Gastrocnemius medialis (tissue), 4 donors: ENCODE data around the gene OR5L1. TPM values are rescaled to one million over a fixed set of nuclear protein-coding genes. Genes with fewer than 3 reads are reported as not detected.

Experiments used
- ATAC-seq, 2 donors: fragments of 150-250 bp; one replicate each; pipeline ENCODE4 v1.9.1; 2016
- DNase-seq, 2 donors: peaks; one replicate each; pipeline ENCODE4 v3.0.0-alpha.2; 2019
- H3K27ac ChIP-seq, 4 donors: fragments of 200-600 bp; sonication (generic); 1 replicate in 1 of 4; 2 replicates in 3 of 4; pipeline ENCODE4 v1.5.1; 2016 to 2018; ENCODE audit warnings: mild to moderate bottlenecking in 2 of 4, moderate library complexity in 1 of 4
- H3K27me3 ChIP-seq, 3 donors: fragments of 200-600 bp; sonication (generic) in 2 of 3; 1 replicate in 1 of 3; 2 replicates in 2 of 3; pipeline versions ENCODE4 v1.5.1 to v1.6.0; 2016 to 2019; ENCODE audit warnings: mild to moderate bottlenecking in 1 of 3, moderate library complexity in 1 of 3
- H3K36me3 ChIP-seq, 2 donors: fragments of 200-600 bp; sonication (generic) in 1 of 2; one replicate each; pipeline ENCODE4 v1.5.1; 2017 to 2018
- H3K4me1 ChIP-seq, 2 donors: fragments of 200-600 bp; sonication (generic) in 1 of 2; one replicate each; pipeline ENCODE4 v1.5.1; 2016 to 2017; ENCODE audit warnings: mild to moderate bottlenecking in 2 of 2
- H3K4me3 ChIP-seq, 4 donors: fragments of 200-600 bp; sonication (generic) in 3 of 4; 1 replicate in 1 of 4; 2 replicates in 3 of 4; pipeline ENCODE4 v1.5.1; 2016 to 2019; ENCODE audit warnings: mild to moderate bottlenecking in 2 of 4
- H3K9me3 ChIP-seq, 3 donors: fragments of 200-600 bp; sonication (generic) in 2 of 3; 1 replicate in 1 of 3; 2 replicates in 2 of 3; pipeline ENCODE4 v1.5.1; 2016 to 2019
- POLR2A ChIP-seq, 2 donors: fragments of 450-650 bp; IDR thresholded peaks; one replicate each; pipeline ENCODE4 v1.6.1; 2017; ENCODE audit warnings: antibody characterized with exemption in 2 of 2, mild to moderate bottlenecking in 2 of 2, moderate library complexity in 2 of 2
- in situ Hi-C, 4 donors: fragments of 200-750 bp; cut with MboI; loops; one replicate each; pipeline versions ENCODE4 v1.15.0 to v1.8.0; 2017; ENCODE audit warnings: low sequenced_read_pairs in 4 of 4
- intact Hi-C: fragments of 100-400 bp; cut with DNase I; formaldehyde crosslinking; loops from one replicate; pipeline ENCODE4 v1.15.1; 2023; ENCODE audit warnings: low total_unique reads
- total RNA-seq, 4 donors: library from RNA; depleted of rRNA; stranded (reverse); fragments of >200 nt; gene quantifications; one replicate each; pipeline versions ENCODE4 v1.1.0 to v1.2.3, GENCODE V29; 2016
- TF ChIP-seq, protein P1 (sequence below), 5 experiments: fragments of 450-650 bp in 3 of 5; fragments of 200-600 bp in 2 of 5; sonication (generic) in 2 of 5; IDR thresholded peaks in 4 of 5; conservative IDR thresholded peaks in 1 of 5; 1 replicate in 4 of 5; 2 replicates in 1 of 5; pipeline ENCODE4 v1.5.1; 2016 to 2019; ENCODE audit warnings: antibody characterized with exemption in 5 of 5, mild to moderate bottlenecking in 3 of 5, moderate library complexity in 3 of 5

Gene OR5L1
- total RNA-seq, 4 donors from 2014 or later: not detected

DNA sequence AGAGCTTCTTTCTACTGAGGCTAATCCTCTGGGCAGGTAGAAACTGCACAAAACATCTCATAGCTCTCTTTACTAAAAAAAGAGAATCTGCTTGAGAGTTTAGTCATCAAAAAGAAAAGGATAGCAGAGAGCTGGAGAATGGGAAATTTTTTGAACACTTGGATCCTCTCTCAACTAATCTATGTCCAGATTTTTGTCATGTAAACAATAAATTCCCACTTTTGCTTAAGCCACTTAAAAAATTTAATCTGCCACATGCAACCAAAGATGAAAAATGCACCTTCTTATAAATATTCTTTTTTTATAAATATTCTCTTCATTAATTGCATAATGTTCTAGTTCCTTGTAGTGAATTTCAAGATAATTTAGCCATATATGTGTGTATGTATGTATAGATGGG is 37.9 kb downstream of the OR5L1 start:
- DNase-seq (no peak), ATAC-seq (no peak)
- H3K9me3 ChIP-seq: no peaks in the 10 kb centered on the region
- intact Hi-C loops (no loop called here), in situ Hi-C loops (no loop called here)
- no peaks in the 10 kb centered on the region for H3K27me3 ChIP-seq
- TF ChIP-seq, protein P1, sequence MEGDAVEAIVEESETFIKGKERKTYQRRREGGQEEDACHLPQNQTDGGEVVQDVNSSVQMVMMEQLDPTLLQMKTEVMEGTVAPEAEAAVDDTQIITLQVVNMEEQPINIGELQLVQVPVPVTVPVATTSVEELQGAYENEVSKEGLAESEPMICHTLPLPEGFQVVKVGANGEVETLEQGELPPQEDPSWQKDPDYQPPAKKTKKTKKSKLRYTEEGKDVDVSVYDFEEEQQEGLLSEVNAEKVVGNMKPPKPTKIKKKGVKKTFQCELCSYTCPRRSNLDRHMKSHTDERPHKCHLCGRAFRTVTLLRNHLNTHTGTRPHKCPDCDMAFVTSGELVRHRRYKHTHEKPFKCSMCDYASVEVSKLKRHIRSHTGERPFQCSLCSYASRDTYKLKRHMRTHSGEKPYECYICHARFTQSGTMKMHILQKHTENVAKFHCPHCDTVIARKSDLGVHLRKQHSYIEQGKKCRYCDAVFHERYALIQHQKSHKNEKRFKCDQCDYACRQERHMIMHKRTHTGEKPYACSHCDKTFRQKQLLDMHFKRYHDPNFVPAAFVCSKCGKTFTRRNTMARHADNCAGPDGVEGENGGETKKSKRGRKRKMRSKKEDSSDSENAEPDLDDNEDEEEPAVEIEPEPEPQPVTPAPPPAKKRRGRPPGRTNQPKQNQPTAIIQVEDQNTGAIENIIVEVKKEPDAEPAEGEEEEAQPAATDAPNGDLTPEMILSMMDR (IDR thresholded peaks at IDR 0.05 in 4 of 5, conservative IDR thresholded peaks at IDR 0.05 in 1 of 5): no peak
- no peak for TF ChIP-seq POLR2A (IDR thresholded peaks at IDR 0.05)
- H3K27ac ChIP-seq: no peak overlapping the region
- no peak overlapping the region for H3K4me3 ChIP-seq
- H3K4me1 ChIP-seq: no peaks in the 10 kb centered on the region
- H3K36me3 ChIP-seq: no peaks in the 10 kb centered on the region

DNA sequence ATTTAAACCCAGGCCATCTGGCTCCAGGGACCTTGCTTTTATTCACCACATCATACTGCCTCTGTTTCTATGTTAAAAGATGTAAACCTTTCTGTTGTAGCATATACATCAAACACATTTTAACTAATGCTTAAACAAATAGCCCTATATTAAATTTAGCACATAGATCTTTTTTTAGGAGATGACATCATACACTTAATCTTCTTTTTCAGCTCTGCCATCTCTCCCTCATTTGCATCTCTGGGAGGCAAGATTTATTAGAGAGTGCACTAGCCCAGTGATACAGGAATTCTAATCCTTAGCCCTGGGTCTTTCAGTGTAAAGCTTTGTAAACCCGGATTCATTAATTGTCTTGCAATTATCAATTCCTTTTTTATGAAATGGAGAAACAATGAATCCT is 41.0 kb downstream of the OR5L1 start:
- Histone ChIP-seq H3K27ac (no peak overlapping the region), H3K27me3 (no peaks in the 10 kb centered on the region), H3K36me3 (no peaks in the 10 kb centered on the region), H3K9me3 (no peaks in the 10 kb centered on the region), H3K4me1 (no peaks in the 10 kb centered on the region), H3K4me3 (no peak overlapping the region)
- no peak for ATAC-seq
- in situ Hi-C loops (no loop called here), intact Hi-C loops (no loop called here)
- DNase-seq: no peak
- TF ChIP-seq, protein P1 (IDR thresholded peaks at IDR 0.05 in 4 of 5, conservative IDR thresholded peaks at IDR 0.05 in 1 of 5): no peak
- TF ChIP-seq POLR2A (IDR thresholded peaks at IDR 0.05): no peak

DNA sequence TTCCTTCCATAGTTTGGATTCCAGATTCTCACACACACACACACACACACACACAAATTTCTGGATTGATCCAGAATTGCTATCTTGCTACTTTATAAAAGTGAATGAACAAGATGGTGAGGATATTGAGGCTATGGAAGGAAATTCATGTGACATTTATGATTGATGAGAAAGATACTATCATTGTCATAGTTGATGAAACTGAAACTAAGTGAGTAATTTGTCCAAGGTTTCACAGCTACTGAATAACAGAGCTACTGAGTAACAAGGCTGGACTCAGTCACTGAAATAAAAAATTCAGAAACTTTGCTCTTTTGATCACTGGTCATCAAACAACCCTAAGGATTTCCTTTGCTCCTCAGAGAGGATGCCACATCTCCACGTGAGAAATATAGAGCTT is 43.5 kb downstream of the OR5L1 start:
- no peaks in the 10 kb centered on the region for H3K9me3 ChIP-seq
- ATAC-seq (no peak), DNase-seq (no peak)
- no peaks in the 10 kb centered on the region for H3K27me3 ChIP-seq
- H3K4me1 ChIP-seq: no peaks in the 10 kb centered on the region
- H3K4me3 ChIP-seq: no peak overlapping the region
- intact Hi-C loops: no loop called here
- no peak for TF ChIP-seq POLR2A (IDR thresholded peaks at IDR 0.05)
- TF ChIP-seq, protein P1 (IDR thresholded peaks at IDR 0.05 in 4 of 5, conservative IDR thresholded peaks at IDR 0.05 in 1 of 5): no peak
- H3K27ac ChIP-seq: no peak overlapping the region
- in situ Hi-C loops: no loop called here
- no peaks in the 10 kb centered on the region for H3K36me3 ChIP-seq

Other genes starting within 250 kb of the OR5L1 start
- not detected for gene OR4C16, start 239.2 kb upstream of the OR5L1 start, total RNA-seq
- not detected for gene OR4C11, start 203.7 kb upstream of the OR5L1 start, total RNA-seq
- gene OR4P4, start 176.3 kb upstream of the OR5L1 start, total RNA-seq: not detected
- gene OR4S2, start 163.0 kb upstream of the OR5L1 start, total RNA-seq: not detected
- gene OR4C6, start 149.2 kb upstream of the OR5L1 start, total RNA-seq: not detected
- gene OR5D13, start 37.9 kb upstream of the OR5L1 start, total RNA-seq: not detected
- not detected for gene OR5D14, start 15.8 kb upstream of the OR5L1 start, total RNA-seq
- gene OR5D18, start 8.3 kb downstream of the OR5L1 start, total RNA-seq: not detected
- gene OR5L2, start 15.9 kb downstream of the OR5L1 start, total RNA-seq: not detected
- not detected for gene OR5D16, start 27.4 kb downstream of the OR5L1 start, total RNA-seq
- not detected for gene TRIM51, start 71.9 kb downstream of the OR5L1 start, total RNA-seq
- not detected for gene OR5W2, start 103.2 kb downstream of the OR5L1 start, total RNA-seq
- not detected for gene OR5I1, start 125.0 kb downstream of the OR5L1 start, total RNA-seq
- gene OR10AG1, start 158.6 kb downstream of the OR5L1 start, total RNA-seq: not detected
- gene OR5F1, start 183.3 kb downstream of the OR5L1 start, total RNA-seq: not detected
- not detected for gene OR5AS1, start 216.3 kb downstream of the OR5L1 start, total RNA-seq